Testis (tissue), 3 donors: ENCODE results near the gene SMPDL3A. TPM values are rescaled to one million over a fixed set of nuclear protein-coding genes. Genes with fewer than 3 reads are reported as not detected.

Source experiments
- DNase-seq: peaks from one replicate; pipeline ENCODE4 v3.0.0-alpha.2; 2019
- H3K27ac ChIP-seq, 2 donors: fragments of 200-600 bp; sonication (generic); one replicate each; pipeline ENCODE4 v1.5.1; 2019
- H3K27me3 ChIP-seq: fragments of 200-600 bp; sonication (generic); one replicate; pipeline ENCODE4 v1.5.1; 2019
- H3K36me3 ChIP-seq: fragments of 200-600 bp; sonication (generic); one replicate; pipeline ENCODE4 v1.5.1; 2017; ENCODE audit warnings: low read depth; ENCODE audit errors: missing control alignments
- H3K4me1 ChIP-seq: fragments of 200-600 bp; sonication (generic); one replicate; pipeline ENCODE4 v1.5.1; 2019
- H3K4me3 ChIP-seq, 2 donors: fragments of 200-600 bp; sonication (generic); one replicate each; pipeline ENCODE4 v1.5.1; 2017 to 2019
- H3K9me3 ChIP-seq: fragments of 200-600 bp; sonication (generic); one replicate; pipeline ENCODE4 v1.5.1; 2017
- CTCF ChIP-seq, 3 experiments: fragments of 450-650 bp in 2 of 3; fragments of 200-600 bp in 1 of 3; sonication (generic) in 1 of 3; IDR thresholded peaks; one replicate each; pipeline ENCODE4 v1.5.1; 2016 to 2019; ENCODE audit warnings: antibody characterized with exemption in 3 of 3, mild to moderate bottlenecking in 2 of 3, moderate library complexity in 1 of 3
- POLR2A ChIP-seq: fragments of 450-650 bp; IDR thresholded peaks from one replicate; pipeline ENCODE4 v1.6.1; 2017; ENCODE audit warnings: antibody characterized with exemption, mild to moderate bottlenecking, moderate library complexity
- WGBS, 2 donors: methylation state at CpG; one replicate each; pipeline ENCODE4 v1.1.5; 2018; 5-methylcytosine and 5-hydroxymethylcytosine counted together
- intact Hi-C: fragments of 100-400 bp; cut with DNase I; formaldehyde crosslinking; loops from one replicate; pipeline ENCODE4 v1.15.1; 2023; ENCODE audit warnings: low total_unique reads
- polyA plus RNA-seq: library from polyadenylated mRNA; stranded (reverse); fragments of 350-450 nt; fragmentation: Illumina TruSeq; extraction: RNeasy Lipid Tissue Mini Kit (QIAGEN cat#74804); gene quantifications from one replicate; pipeline ENCODE4 v1.2.3, GENCODE V29; 2014; ENCODE audit warnings: low read depth, low replicate concordance; ENCODE audit not compliant: insufficient read depth
- total RNA-seq, 2 donors: library from RNA; depleted of rRNA; stranded (reverse); fragments of >200 nt; gene quantifications; one replicate each; pipeline ENCODE4 v1.2.3, GENCODE V29; 2016

Gene SMPDL3A
- total and polyA plus RNA-seq, 3 donors from 2014 or later: 3.6 to 3.9 (median 3.9) TPM

GRCh38 chr6:122808121-122808885, 19.2 kb downstream of the SMPDL3A start:
- H3K9me3 ChIP-seq: no peaks in the 10 kb centered on the region
- no peaks in the 10 kb centered on the region for H3K36me3 ChIP-seq
- DNase-seq: no peak
- no peak overlapping the region for H3K4me3 ChIP-seq
- H3K27ac ChIP-seq: no peak overlapping the region
- intact Hi-C loops: no loop called here
- WGBS, 2 donors: 77 to 85% methylated on average over 10 of the region's 10 CpGs
- no peaks in the 10 kb centered on the region for H3K27me3 ChIP-seq
- TF ChIP-seq CTCF (IDR thresholded peaks at IDR 0.05) (no peak), POLR2A (no peak)
- no peaks in the 10 kb centered on the region for H3K4me1 ChIP-seq

GRCh38 chr6:122809001-122809400, 19.9 kb downstream of the SMPDL3A start:
- WGBS, 2 donors: 86 to 88% methylated on average over 4 of the region's 4 CpGs
- H3K9me3 ChIP-seq: no peaks in the 10 kb centered on the region
- no peaks in the 10 kb centered on the region for H3K36me3 ChIP-seq
- TF ChIP-seq CTCF (IDR thresholded peaks at IDR 0.05): no peak
- TF ChIP-seq POLR2A: no peak
- DNase-seq: no peak
- H3K4me1 ChIP-seq: no peaks in the 10 kb centered on the region
- intact Hi-C loops: no loop called here
- H3K4me3 ChIP-seq: no peak overlapping the region
- no peak overlapping the region for H3K27ac ChIP-seq
- H3K27me3 ChIP-seq: no peaks in the 10 kb centered on the region

GRCh38 chr6:122809691-122810090, 20.6 kb downstream of the SMPDL3A start:
- Histone ChIP-seq H3K9me3 (no peaks in the 10 kb centered on the region), H3K4me3 (no peak overlapping the region), H3K36me3 (no peaks in the 10 kb centered on the region), H3K27ac (no peak overlapping the region), H3K4me1 (no peaks in the 10 kb centered on the region), H3K27me3 (no peaks in the 10 kb centered on the region)
- WGBS, 2 donors: 89 to 90% methylated on average over 2 of the region's 2 CpGs
- no peak for TF ChIP-seq POLR2A
- TF ChIP-seq CTCF (IDR thresholded peaks at IDR 0.05): no peak
- intact Hi-C loops: no loop called here
- no peak for DNase-seq

- no peak overlapping the region for H3K27ac ChIP-seq
- no peak for DNase-seq
- 75 to 81% methylated on average over 1 of the region's 1 CpG for WGBS, 2 donors
- H3K4me3 ChIP-seq: no peak overlapping the region
- no peaks in the 10 kb centered on the region for H3K9me3 ChIP-seq
- intact Hi-C loops: no loop called here
- H3K4me1 ChIP-seq: no peaks in the 10 kb centered on the region
- TF ChIP-seq CTCF (IDR thresholded peaks at IDR 0.05) (no peak), POLR2A (no peak)
- no peaks in the 10 kb centered on the region for H3K27me3 ChIP-seq
- H3K36me3 ChIP-seq: no peaks in the 10 kb centered on the region
These were observed 21.1 kb downstream of the SMPDL3A start for GRCh38 chr6:122810189-122810588.

GRCh38 chr6:122817358-122817757, 28.3 kb downstream of the SMPDL3A start:
- Histone ChIP-seq H3K36me3 (no peaks in the 10 kb centered on the region), H3K27me3 (no peaks in the 10 kb centered on the region), H3K4me1 (no peaks in the 10 kb centered on the region), H3K4me3 (no peak overlapping the region), H3K9me3 (no peaks in the 10 kb centered on the region), H3K27ac (no peak overlapping the region)
- TF ChIP-seq CTCF (IDR thresholded peaks at IDR 0.05) (no peak), POLR2A (no peak)
- intact Hi-C loops: no loop called here
- DNase-seq: no peak
- WGBS, 2 donors: 88 to 99% methylated on average over 2 of the region's 2 CpGs
